KBM-7 (cell line): ENCODE results near the gene OMD.
A peak's percentile ranks its signal among the peaks of the same experiment; 100 is the strongest.
"Not testable (repeated sequence)": the region's sequence is repeated elsewhere in the genome, so short reads cannot be mapped to it uniquely, and the experiment has no call there.

Experiments used
- DNase-seq: peaks from one replicate; pipeline ENCODE4 v3.0.0-alpha.2; 2015
- in situ Hi-C: fragments of 300-500 bp; cut with MboI; formaldehyde crosslinking; loops from 2 replicates; pipeline ENCODE4 v1.14.3; 2020; ENCODE audit warnings: low sequenced_read_pairs, low pct_unique_long_range_greater_than_20kb, mixed read lengths

OMD gene

GRCh38 chr9:92422611-92423338 lies 1.5 kb downstream of the OMD start:
- in situ Hi-C loops, result no loop called here
- DNase-seq, result no peak

DNA sequence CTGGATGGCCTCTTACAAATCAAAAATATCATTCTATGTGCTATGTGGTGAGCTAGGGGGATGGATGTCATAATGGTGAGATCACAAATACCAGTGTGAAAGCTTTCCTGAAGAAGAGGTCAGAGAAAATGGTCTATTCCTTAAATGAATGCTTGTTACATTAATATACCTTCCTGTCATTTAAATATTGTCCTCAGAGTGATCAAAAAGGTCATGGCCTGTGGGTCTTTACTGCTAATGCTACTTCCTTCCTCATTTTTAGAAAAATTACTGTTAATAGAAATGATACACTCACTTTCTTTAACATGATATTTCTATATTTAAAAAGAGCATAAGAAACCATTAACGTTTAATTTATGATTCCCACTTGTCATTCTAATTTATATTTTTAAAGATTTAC lies 9.7 kb downstream of the OMD start:
- in situ Hi-C loops, result no loop called here
- no peak for DNase-seq

DNA sequence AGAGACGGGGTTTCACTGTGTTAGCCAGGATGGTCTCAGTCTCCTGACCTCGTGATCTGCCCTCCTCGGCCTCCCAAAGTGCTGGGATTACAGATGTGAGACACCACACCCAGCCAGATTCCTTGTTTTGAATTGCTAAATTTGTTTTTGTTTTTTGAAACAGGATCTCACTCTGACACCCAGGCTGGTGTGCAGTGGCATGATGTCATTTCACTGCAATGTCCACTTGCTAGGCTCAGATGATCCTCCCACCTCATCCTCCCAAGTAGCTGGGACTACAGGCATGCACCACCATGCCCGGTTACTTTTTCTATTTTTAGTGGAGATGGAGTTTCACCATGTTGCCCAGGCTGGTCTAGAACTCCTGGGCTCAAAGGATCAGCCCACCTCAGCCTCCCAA lies 13.1 kb downstream of the OMD start:
- in situ Hi-C loops, DNase-seq: not testable (repeated sequence)

- in situ Hi-C loops, result no loop called here
- no peak for DNase-seq
These were observed 15.4 kb downstream of the OMD start for GRCh38 chr9:92408747-92409478.

GRCh38 chr9:92407818-92408217 lies 16.5 kb downstream of the OMD start:
- no peak for DNase-seq
- in situ Hi-C loops, result no loop called here

- peak; percentile 76 for DNase-seq
- in situ Hi-C loops, result no loop called here
These were observed 17.8 kb downstream of the OMD start for GRCh38 chr9:92406477-92406876.

DNA sequence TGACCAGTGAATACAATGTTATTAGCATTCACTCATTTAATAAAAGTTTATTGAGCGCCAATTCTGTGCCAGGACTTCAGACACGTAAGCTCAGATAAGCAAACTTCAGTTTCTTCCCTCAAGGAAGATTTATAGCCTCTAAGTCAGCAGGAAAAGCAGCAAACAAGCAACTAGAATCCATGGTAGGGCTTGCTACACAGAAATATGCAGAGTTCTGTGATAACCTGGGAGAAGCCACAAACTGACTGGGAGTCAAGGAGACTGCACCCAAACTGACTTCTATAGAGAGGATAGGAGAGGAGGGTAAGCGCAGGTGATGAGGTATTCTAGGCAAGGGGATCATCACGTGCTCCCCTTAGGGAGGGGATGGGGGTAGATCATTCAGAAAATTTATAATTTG lies 18.5 kb downstream of the OMD start:
- in situ Hi-C loops, result no loop called here
- DNase-seq, result no peak

GRCh38 chr9:92404042-92404836 lies 20.0 kb downstream of the OMD start, which contains the start of gene OGN:
OGN (minus strand) TSS chr9:92404578; CDS start chr9:92403407, 1,171 bp downstream.
- in situ Hi-C loops, result no loop called here
- DNase-seq, result no peak

GRCh38 chr9:92402826-92403745 lies 21.2 kb downstream of the OMD start:
- DNase-seq, result no peak
- in situ Hi-C loops, result no loop called here

GRCh38 chr9:92402360-92402759 lies 21.9 kb downstream of the OMD start:
- DNase-seq, result no peak
- in situ Hi-C loops, result no loop called here

GRCh38 chr9:92397853-92398252 lies 26.4 kb downstream of the OMD start:
- no peak for DNase-seq
- in situ Hi-C loops, result no loop called here

GRCh38 chr9:92395617-92396016 lies 28.7 kb downstream of the OMD start:
- in situ Hi-C loops, result no loop called here
- no peak for DNase-seq

DNA sequence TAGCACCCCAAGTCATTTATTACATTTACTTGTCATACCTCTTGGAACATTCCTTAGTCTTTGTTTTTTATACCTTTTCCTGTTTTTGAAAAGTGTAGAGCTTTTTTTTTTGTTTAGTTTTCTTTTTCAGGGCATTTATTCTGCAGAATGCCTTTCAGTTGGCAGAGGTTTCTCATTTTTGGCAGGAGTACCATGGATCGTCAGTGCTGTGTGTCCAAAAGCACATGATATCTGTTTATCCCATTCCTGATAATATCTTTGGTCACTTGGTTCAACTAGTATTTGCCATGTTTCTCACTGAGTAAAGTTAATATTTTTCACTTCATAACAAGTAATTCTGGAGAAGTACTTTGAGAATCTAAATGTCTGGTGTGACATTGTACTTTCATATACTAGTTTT lies 30.6 kb downstream of the OMD start:
- in situ Hi-C loops, result no loop called here
- no peak for DNase-seq

- in situ Hi-C loops, result no loop called here
- DNase-seq, result no peak
These were observed 31.6 kb downstream of the OMD start for GRCh38 chr9:92392690-92393089.

- in situ Hi-C loops, result no loop called here
- no peak for DNase-seq
These were observed 38.3 kb downstream of the OMD start for GRCh38 chr9:92385953-92386352.

DNA sequence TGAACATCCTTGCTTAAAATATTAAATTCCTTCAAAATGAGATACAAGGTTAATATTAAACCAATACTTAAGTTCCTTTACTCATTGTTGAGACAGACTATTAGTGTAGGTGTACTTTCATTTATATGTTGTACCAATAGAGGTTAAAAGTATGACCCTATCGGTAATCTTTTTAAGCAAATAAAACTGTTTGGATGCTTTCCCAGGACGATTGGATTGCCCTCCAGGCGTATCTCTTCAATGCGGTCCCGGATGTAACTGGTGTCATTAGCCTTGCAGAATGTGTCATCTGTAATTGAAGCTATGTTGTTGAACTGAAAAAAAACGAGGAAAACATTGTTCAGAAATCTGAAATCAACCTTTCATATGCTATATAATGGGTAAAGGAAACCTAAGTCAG lies 38.8 kb downstream of the OMD start:
- no peak for DNase-seq
- in situ Hi-C loops, result no loop called here

DNA sequence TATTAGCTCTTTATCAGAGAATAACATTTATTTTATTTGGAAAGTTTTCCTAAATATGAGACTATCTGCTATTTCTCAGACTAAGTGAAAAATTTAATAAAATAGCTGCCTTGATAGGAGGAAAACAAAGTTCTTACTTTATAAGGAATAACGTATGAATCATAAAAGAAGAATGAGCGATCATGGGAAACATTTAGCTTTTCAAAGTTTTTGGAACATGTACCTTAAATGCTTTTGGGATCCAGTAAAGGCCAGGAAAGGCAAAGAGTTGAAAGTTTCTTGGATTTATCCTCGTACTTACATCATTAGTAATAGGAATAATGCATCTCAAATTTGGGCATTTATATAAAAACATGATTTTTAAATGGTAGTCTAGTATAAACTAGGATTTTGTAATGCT lies 39.3 kb downstream of the OMD start:
- in situ Hi-C loops, result no loop called here
- no peak for DNase-seq

GRCh38 chr9:92384375-92384774 lies 39.9 kb downstream of the OMD start:
- in situ Hi-C loops, result no loop called here
- DNase-seq, result no peak

DNA sequence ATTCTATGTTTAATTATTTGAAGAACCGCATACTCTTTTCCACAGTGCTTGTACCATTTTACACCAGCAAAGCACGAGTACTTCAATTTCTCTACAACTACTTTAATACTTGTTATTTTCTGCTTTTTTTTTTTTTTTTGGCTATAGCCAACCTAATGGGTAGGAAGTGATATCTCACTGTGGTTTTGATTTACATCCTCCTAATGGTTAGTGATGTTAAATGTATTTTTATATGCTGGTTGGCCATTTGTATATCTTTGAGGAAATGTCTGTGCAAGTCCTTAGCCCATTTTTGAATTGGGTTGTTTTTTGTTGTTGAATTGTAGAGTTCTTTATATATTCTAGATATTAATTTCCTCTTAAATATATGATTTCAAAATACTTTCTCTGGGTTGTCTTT lies 42.5 kb downstream of the OMD start:
- no peak for DNase-seq
- in situ Hi-C loops, result no loop called here
